SIG-M5 (cell line): ENCODE data around the gene MKNK1.

Experiments used
- DNase-seq: peaks from one replicate; lab custom pipeline; 2025; lab: John Stamatoyannopoulos, UW

Gene MKNK1

GRCh38 chr1:46522184-46522968, 81.7 kb downstream of the MKNK1 start:
- no peak for DNase-seq

- DNase-seq: no peak
Measured at GRCh38 chr1:46521414-46521813, 82.7 kb downstream of the MKNK1 start.

GRCh38 chr1:46520063-46520911, 83.8 kb downstream of the MKNK1 start:
- DNase-seq: no peak

- DNase-seq: no peak
Measured at GRCh38 chr1:46519209-46519608, 84.9 kb downstream of the MKNK1 start.

GRCh38 chr1:46517932-46518498, 86.1 kb downstream of the MKNK1 start:
- DNase-seq: no peak

GRCh38 chr1:46517010-46517600, 87.0 kb downstream of the MKNK1 start:
- DNase-seq: no peak

GRCh38 chr1:46516200-46516950, 87.7 kb downstream of the MKNK1 start:
- DNase-seq: no peak

- no peak for DNase-seq
Measured at GRCh38 chr1:46515576-46515975, 88.5 kb downstream of the MKNK1 start.

GRCh38 chr1:46513536-46513935, 90.5 kb downstream of the MKNK1 start:
- DNase-seq: no peak

- DNase-seq: no peak
Measured at GRCh38 chr1:46512792-46513190, 91.3 kb downstream of the MKNK1 start.

GRCh38 chr1:46512135-46512791, 91.8 kb downstream of the MKNK1 start:
- DNase-seq: no peak

GRCh38 chr1:46510998-46511365, 93.1 kb downstream of the MKNK1 start:
- DNase-seq: no peak

- DNase-seq: no peak
Measured at GRCh38 chr1:46510341-46510997, 93.6 kb downstream of the MKNK1 start.

- DNase-seq: no peak
Measured at GRCh38 chr1:46508757-46509156, 95.3 kb downstream of the MKNK1 start.
